Stomach (tissue), 9 donors: ENCODE data around the gene CCDC136. TPM values are rescaled to one million over a fixed set of nuclear protein-coding genes. Genes with fewer than 3 reads are reported as not detected.

Experiments used
- DNase-seq, 2 donors: peaks; one replicate each; pipeline versions ENCODE4 v3.0.0 to v3.0.0-alpha.2; 2013 to 2019
- H3K27ac ChIP-seq, 5 donors: fragments of 200-600 bp in 4 of 5; sonication (generic) in 4 of 5; one replicate each; pipeline ENCODE4 v1.5.1; 2013 to 2019; ENCODE audit warnings: mild to moderate bottlenecking in 1 of 5, moderate library complexity in 1 of 5
- H3K27me3 ChIP-seq, 3 donors: fragments of 200-600 bp; sonication (generic); one replicate each; pipeline ENCODE4 v1.5.1; 2017 to 2019; ENCODE audit warnings: mixed run types in 1 of 3
- H3K36me3 ChIP-seq, 4 donors: fragments of 200-600 bp; sonication (generic); 1 replicate in 3 of 4; 2 replicates in 1 of 4; pipeline ENCODE4 v1.5.1; 2016 to 2019
- H3K4me1 ChIP-seq, 4 donors: fragments of 200-600 bp; sonication (generic); one replicate each; pipeline ENCODE4 v1.5.1; 2016 to 2019
- H3K4me3 ChIP-seq, 4 donors: fragments of 200-600 bp; sonication (generic) in 3 of 4; one replicate each; pipeline ENCODE4 v1.5.1; 2016 to 2019; ENCODE audit warnings: mild to moderate bottlenecking in 1 of 4
- H3K9me3 ChIP-seq, 4 donors: fragments of 200-600 bp; sonication (generic); one replicate each; pipeline ENCODE4 v1.5.1; 2016 to 2019
- CTCF ChIP-seq, 7 experiments: fragments of 450-650 bp in 4 of 7; fragments of 200-600 bp in 3 of 7; sonication (generic) in 3 of 7; IDR thresholded peaks; one replicate each; pipeline ENCODE4 v1.5.1; 2016 to 2019; ENCODE audit warnings: antibody characterized with exemption in 7 of 7, control low read depth in 2 of 7, mild to moderate bottlenecking in 1 of 7
- EP300 ChIP-seq: sonication (generic); formaldehyde crosslinking; IDR thresholded peaks from one replicate; pipeline ENCODE4 v1.6.1; 2017; ENCODE audit warnings: antibody characterized with exemption
- POLR2A ChIP-seq, 4 donors: fragments of 450-650 bp; IDR thresholded peaks; one replicate each; pipeline ENCODE4 v1.6.1; 2016; ENCODE audit warnings: antibody characterized with exemption in 4 of 4, control low read depth in 2 of 4, mild to moderate bottlenecking in 1 of 4, moderate library complexity in 1 of 4
- POLR2AphosphoS5 ChIP-seq, 3 donors: sonication (generic); formaldehyde crosslinking; IDR thresholded peaks; one replicate each; pipeline ENCODE4 v1.6.1; 2016; ENCODE audit warnings: antibody characterized with exemption in 3 of 3
- WGBS, 5 donors: extraction: QIAGEN DNeasy Blood & Tissue Kit in 3 of 5; methylation state at CpG; one replicate each; pipeline versions ENCODE4 v1.1.5 to v1.1.7; 2013 to 2018; 5-methylcytosine and 5-hydroxymethylcytosine counted together
- intact Hi-C: fragments of 100-400 bp; cut with DNase I; formaldehyde crosslinking; loops from one replicate; pipeline ENCODE4 v1.15.1; 2023; ENCODE audit warnings: low total_unique reads
- polyA plus RNA-seq, 3 donors: library from polyadenylated mRNA; stranded (reverse); fragments of 200-250 nt; gene quantifications; one replicate each; pipeline ENCODE4 v1.2.3, GENCODE V29; 2013
- total RNA-seq, 5 donors: library from RNA; depleted of rRNA; stranded (reverse); fragments of >200 nt; gene quantifications; one replicate each; pipeline versions ENCODE4 v1.1.0 to v1.2.3, GENCODE V29; 2014 to 2016
- donor health status: healthy with polysubstance abuse.
- donor health status: Bipolar disorder and iron deficiency.
- donor health status: healthy.

Gene CCDC136
- total and polyA plus RNA-seq, 8 donors: 2.3 to 36.8 (median 5.4) TPM

DNA sequence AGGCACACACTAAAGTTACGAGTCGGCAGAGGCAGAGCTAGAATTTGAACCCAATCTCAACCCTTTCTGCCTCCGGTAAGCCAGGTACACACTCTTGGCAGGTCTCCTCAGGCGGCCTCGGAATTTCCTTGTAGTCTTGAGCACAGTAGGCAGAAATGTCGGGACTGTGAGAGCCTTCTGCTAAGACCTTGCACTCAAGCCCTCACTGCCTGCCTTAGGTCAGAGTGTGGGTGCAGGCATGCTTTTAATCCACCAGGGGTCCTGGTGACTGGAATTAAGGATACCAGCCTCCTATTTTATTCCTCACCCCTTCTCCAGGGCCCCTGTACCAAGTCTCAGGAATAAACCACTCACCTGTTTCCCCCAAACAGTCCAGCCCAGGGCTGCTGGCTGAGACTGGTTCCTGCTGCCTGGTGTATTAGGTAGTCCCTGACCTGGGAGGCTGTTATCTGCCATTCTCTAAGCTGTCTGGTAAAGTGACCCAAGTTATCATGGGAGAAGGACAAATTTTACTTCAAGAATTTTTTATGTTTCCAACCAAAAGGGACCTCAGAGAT lies 71.7 kb downstream of the CCDC136 start:
- TF ChIP-seq CTCF (IDR thresholded peaks at IDR 0.05): peak in 3 of 7 experiments; percentile 18 to 31 (median 21)
- no peak for TF ChIP-seq POLR2A (IDR thresholded peaks at IDR 0.05)
- intact Hi-C loops: loop anchor here (10.0 kb wide), 1 partner anchor 129 kb away; the partner anchor contains the start of gene CALU
- WGBS, 5 donors: 0 to 4% (median 0%) methylated on average over 2 to 6 of the region's 6 CpGs
- Histone ChIP-seq H3K9me3 (no peaks in the 10 kb centered on the region), H3K4me3 (peak overlapping the region; percentile 79 to 98 (median 86)), H3K4me1 (peaks cover 30 to 63% (median 43%) of the 10 kb centered on the region in 4 donors), H3K27me3 (no peaks in the 10 kb centered on the region), H3K36me3 (peaks cover 10 to 28% (median 24%) of the 10 kb centered on the region in 4 donors), H3K27ac (peak overlapping the region; percentile 67 to 89 (median 81))
- DNase-seq: peak; percentile 42 to 82

DNA sequence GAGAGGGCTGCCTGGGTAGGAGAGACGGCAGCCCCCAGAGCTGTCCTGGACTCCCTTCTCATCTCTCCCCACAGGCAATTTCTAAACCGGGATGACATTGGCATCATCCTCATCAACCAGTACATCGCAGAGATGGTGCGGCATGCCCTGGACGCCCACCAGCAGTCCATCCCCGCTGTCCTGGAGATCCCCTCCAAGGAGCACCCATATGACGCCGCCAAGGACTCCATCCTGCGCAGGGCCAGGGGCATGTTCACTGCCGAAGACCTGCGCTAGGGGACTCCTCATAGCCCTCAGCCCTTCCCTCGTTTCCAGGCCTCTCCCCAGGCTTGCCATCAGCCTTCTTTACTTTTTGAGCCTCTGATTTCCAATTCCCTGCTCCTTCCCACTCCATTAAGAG lies 73.5 kb downstream of the CCDC136 start:
- Histone ChIP-seq H3K9me3 (no peaks in the 10 kb centered on the region), H3K4me1 (peaks cover 33 to 63% (median 44%) of the 10 kb centered on the region in 4 donors), H3K36me3 (peaks cover 10 to 26% (median 23%) of the 10 kb centered on the region in 4 donors), H3K4me3 (no peak overlapping the region), H3K27me3 (peaks cover 0 to 9% (median 0%) of the 10 kb centered on the region in 3 donors), H3K27ac (no peak overlapping the region)
- no peak for DNase-seq
- no peak for TF ChIP-seq POLR2AphosphoS5 (IDR thresholded peaks at IDR 0.05)
- TF ChIP-seq POLR2A (IDR thresholded peaks at IDR 0.05): no peak
- no peak for TF ChIP-seq CTCF (IDR thresholded peaks at IDR 0.05)
- TF ChIP-seq EP300: no peak
- WGBS, 5 donors: 91 to 95% (median 94%) methylated on average over 12 of the region's 12 CpGs
- intact Hi-C loops: loop anchor here (10.0 kb wide), 1 partner anchor 131 kb away; the partner anchor contains the start of gene CALU

GRCh38 chr7:128865996-128866877 lies 74.5 kb downstream of the CCDC136 start:
- Histone ChIP-seq H3K27ac (no peak overlapping the region), H3K27me3 (peaks cover 0 to 11% (median 0%) of the 10 kb centered on the region in 3 donors), H3K4me3 (no peak overlapping the region), H3K4me1 (peaks cover 29 to 57% (median 40%) of the 10 kb centered on the region in 4 donors), H3K9me3 (no peaks in the 10 kb centered on the region), H3K36me3 (peaks cover 10 to 26% (median 23%) of the 10 kb centered on the region in 4 donors)
- no peak for DNase-seq
- TF ChIP-seq POLR2A (IDR thresholded peaks at IDR 0.05) (no peak), EP300 (no peak), POLR2AphosphoS5 (IDR thresholded peaks at IDR 0.05) (no peak), CTCF (IDR thresholded peaks at IDR 0.05) (no peak)
- WGBS, 5 donors: 93 to 97% (median 96%) methylated on average over 24 to 27 of the region's 27 CpGs
- intact Hi-C loops: loop anchor here (10.0 kb wide), 1 partner anchor 131 kb away; the partner anchor contains the start of gene CALU

DNA sequence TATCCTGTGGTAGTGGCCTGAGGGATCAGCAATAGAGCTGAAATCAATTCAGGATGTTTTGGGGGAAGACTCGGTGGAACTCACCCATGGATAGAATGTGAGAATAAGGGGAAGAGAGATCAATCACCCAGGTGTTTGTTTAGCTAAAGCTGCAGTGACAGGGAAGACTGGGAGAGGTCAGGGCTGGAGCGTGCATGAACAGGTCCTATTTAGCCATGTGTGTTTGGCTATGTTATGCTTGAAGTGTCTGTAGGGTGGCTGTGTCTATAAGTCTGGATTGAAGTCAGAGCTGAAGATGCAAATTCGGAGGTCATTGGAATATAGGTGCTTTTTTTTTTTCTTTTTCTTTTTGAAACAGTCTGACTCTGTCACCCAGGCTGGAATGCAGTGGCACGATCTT lies 75.5 kb downstream of the CCDC136 start:
- H3K4me1 ChIP-seq: peaks cover 29 to 53% (median 36%) of the 10 kb centered on the region in 4 donors
- H3K36me3 ChIP-seq: peaks cover 10 to 26% (median 23%) of the 10 kb centered on the region in 4 donors
- no peak for DNase-seq
- intact Hi-C loops: loop anchor here (10.0 kb wide), 1 partner anchor 132 kb away; the partner anchor contains the start of gene CALU
- no peak overlapping the region for H3K4me3 ChIP-seq
- no peak for TF ChIP-seq POLR2AphosphoS5 (IDR thresholded peaks at IDR 0.05)
- no peak for TF ChIP-seq POLR2A (IDR thresholded peaks at IDR 0.05)
- TF ChIP-seq CTCF (IDR thresholded peaks at IDR 0.05): no peak
- H3K27me3 ChIP-seq: peaks cover 0 to 11% (median 0%) of the 10 kb centered on the region in 3 donors
- no peaks in the 10 kb centered on the region for H3K9me3 ChIP-seq
- H3K27ac ChIP-seq: no peak overlapping the region
- 85 to 91% (median 87%) methylated on average over 4 of the region's 4 CpGs for WGBS, 5 donors
